Measurements from ENCODE around the gene CDT1.

Gene CDT1

GRCh38 chr16:88799569-88800276 lies 3.9 kb upstream of the CDT1 start:
- H3K9ac ChIP-seq (ENCODE audit: low read depth, low read length) = no peak overlapping the region
- no peaks in the 10 kb centered on the region for H3K9me3 ChIP-seq (ENCODE audit: control insufficient read depth, insufficient read depth, low read length)
- H3K4me1 ChIP-seq (ENCODE audit: insufficient read depth, low read length) = no peaks in the 10 kb centered on the region; the same call in 1 of the 2 replicates
- H3K36me3 ChIP-seq (ENCODE audit: insufficient read depth, low read length) = no peaks in the 10 kb centered on the region

GRCh38 chr16:88800277-88800592 lies 3.4 kb upstream of the CDT1 start:
- no peaks in the 10 kb centered on the region for H3K9me3 ChIP-seq (ENCODE audit: control insufficient read depth, insufficient read depth, low read length)
- no peak overlapping the region for H3K9ac ChIP-seq (ENCODE audit: low read depth, low read length)
- H3K36me3 ChIP-seq (ENCODE audit: insufficient read depth, low read length) = no peaks in the 10 kb centered on the region
- H3K4me1 ChIP-seq (ENCODE audit: insufficient read depth, low read length) = no peaks in the 10 kb centered on the region; the same call in 1 of the 2 replicates

- Histone ChIP-seq H3K9ac (ENCODE audit: low read depth, low read length) (peak overlapping the region; percentile 54), H3K9me3 (ENCODE audit: control insufficient read depth, insufficient read depth, low read length) (no peaks in the 10 kb centered on the region), H3K36me3 (ENCODE audit: insufficient read depth, low read length) (peaks cover 7% of the 10 kb centered on the region), H3K4me1 (ENCODE audit: insufficient read depth, low read length) (no peaks in the 10 kb centered on the region; the same call in 1 of the 2 replicates)
These were observed 573 bp downstream of the CDT1 start for GRCh38 chr16:88804173-88804551.

GRCh38 chr16:88804552-88805339 lies 1.2 kb downstream of the CDT1 start:
- no peaks in the 10 kb centered on the region; the same call in 1 of the 2 replicates for H3K4me1 ChIP-seq (ENCODE audit: insufficient read depth, low read length)
- peak overlapping the region; percentile 54 for H3K9ac ChIP-seq (ENCODE audit: low read depth, low read length)
- H3K9me3 ChIP-seq (ENCODE audit: control insufficient read depth, insufficient read depth, low read length) = no peaks in the 10 kb centered on the region
- H3K36me3 ChIP-seq (ENCODE audit: insufficient read depth, low read length) = peaks cover 7% of the 10 kb centered on the region

GRCh38 chr16:88805340-88805715 lies 1.7 kb downstream of the CDT1 start:
- Histone ChIP-seq H3K9ac (ENCODE audit: low read depth, low read length) (no peak overlapping the region), H3K36me3 (ENCODE audit: insufficient read depth, low read length) (peaks cover 7% of the 10 kb centered on the region), H3K4me1 (ENCODE audit: insufficient read depth, low read length) (no peaks in the 10 kb centered on the region; the same call in 1 of the 2 replicates), H3K9me3 (ENCODE audit: control insufficient read depth, insufficient read depth, low read length) (no peaks in the 10 kb centered on the region)

GRCh38 chr16:88805887-88806393 lies 2.4 kb downstream of the CDT1 start:
- Histone ChIP-seq H3K4me1 (ENCODE audit: insufficient read depth, low read length) (peaks cover 6% of the 10 kb centered on the region; the same call in 1 of the 2 replicates), H3K9ac (ENCODE audit: low read depth, low read length) (no peak overlapping the region), H3K9me3 (ENCODE audit: control insufficient read depth, insufficient read depth, low read length) (no peaks in the 10 kb centered on the region), H3K36me3 (ENCODE audit: insufficient read depth, low read length) (peaks cover 7% of the 10 kb centered on the region)

GRCh38 chr16:88806491-88807111 lies 3.0 kb downstream of the CDT1 start:
- no peaks in the 10 kb centered on the region for H3K9me3 ChIP-seq (ENCODE audit: control insufficient read depth, insufficient read depth, low read length)
- peaks cover 7% of the 10 kb centered on the region; the same call in 1 of the 2 replicates for H3K4me1 ChIP-seq (ENCODE audit: insufficient read depth, low read length)
- no peak overlapping the region for H3K9ac ChIP-seq (ENCODE audit: low read depth, low read length)
- peaks cover 7% of the 10 kb centered on the region for H3K36me3 ChIP-seq (ENCODE audit: insufficient read depth, low read length)

- no peak overlapping the region for H3K9ac ChIP-seq (ENCODE audit: low read depth, low read length)
- H3K9me3 ChIP-seq (ENCODE audit: control insufficient read depth, insufficient read depth, low read length) = no peaks in the 10 kb centered on the region
- H3K4me1 ChIP-seq (ENCODE audit: insufficient read depth, low read length) = peaks cover 7% of the 10 kb centered on the region; the same call in 1 of the 2 replicates
- peaks cover 7% of the 10 kb centered on the region for H3K36me3 ChIP-seq (ENCODE audit: insufficient read depth, low read length)
These were observed 3.6 kb downstream of the CDT1 start for GRCh38 chr16:88807142-88807625.

GRCh38 chr16:88807626-88808453 lies 4.3 kb downstream of the CDT1 start:
- Histone ChIP-seq H3K9me3 (ENCODE audit: control insufficient read depth, insufficient read depth, low read length) (no peaks in the 10 kb centered on the region), H3K36me3 (ENCODE audit: insufficient read depth, low read length) (peaks cover 7% of the 10 kb centered on the region), H3K9ac (ENCODE audit: low read depth, low read length) (no peak overlapping the region), H3K4me1 (ENCODE audit: insufficient read depth, low read length) (peaks cover 7% of the 10 kb centered on the region; the same call in 1 of the 2 replicates)

GRCh38 chr16:88809068-88809675 lies 5.6 kb downstream of the CDT1 start:
- Histone ChIP-seq H3K9me3 (ENCODE audit: control insufficient read depth, insufficient read depth, low read length) (no peaks in the 10 kb centered on the region), H3K4me1 (ENCODE audit: insufficient read depth, low read length) (peaks cover 7% of the 10 kb centered on the region; the same call in 1 of the 2 replicates), H3K9ac (ENCODE audit: low read depth, low read length) (no peak overlapping the region), H3K36me3 (ENCODE audit: insufficient read depth, low read length) (peaks cover 7% of the 10 kb centered on the region)

- Histone ChIP-seq H3K9me3 (ENCODE audit: control insufficient read depth, insufficient read depth, low read length) (no peaks in the 10 kb centered on the region), H3K9ac (ENCODE audit: low read depth, low read length) (no peak overlapping the region), H3K36me3 (ENCODE audit: insufficient read depth, low read length) (peaks cover 7% of the 10 kb centered on the region), H3K4me1 (ENCODE audit: insufficient read depth, low read length) (peaks cover 7% of the 10 kb centered on the region; the same call in 1 of the 2 replicates)
These were observed 6.1 kb downstream of the CDT1 start for GRCh38 chr16:88809676-88810165.

- Histone ChIP-seq H3K4me1 (ENCODE audit: insufficient read depth, low read length) (0 out of 2 replicates have a peak, but pooled peaks cover 7% of the 10 kb centered on the region), H3K9me3 (ENCODE audit: control insufficient read depth, insufficient read depth, low read length) (no peaks in the 10 kb centered on the region), H3K9ac (ENCODE audit: low read depth, low read length) (peak overlapping the region; percentile 86; the same call in 1 of the 2 replicates), H3K36me3 (ENCODE audit: insufficient read depth, low read length) (peaks cover 7% of the 10 kb centered on the region)
These were observed 6.8 kb downstream of the CDT1 start for GRCh38 chr16:88810166-88810911.
